Kidney tubule cell (primary cell): ENCODE measurements around the gene AMIGO1.
A peak's percentile ranks its signal among the peaks of the same experiment; 100 is the strongest.

Experiments used
- DNase-seq: peaks from one replicate; pipeline ENCODE4 v3.0.0-alpha.2; 2018; ENCODE audit warnings: low spot score

The AMIGO1 gene, protein sequence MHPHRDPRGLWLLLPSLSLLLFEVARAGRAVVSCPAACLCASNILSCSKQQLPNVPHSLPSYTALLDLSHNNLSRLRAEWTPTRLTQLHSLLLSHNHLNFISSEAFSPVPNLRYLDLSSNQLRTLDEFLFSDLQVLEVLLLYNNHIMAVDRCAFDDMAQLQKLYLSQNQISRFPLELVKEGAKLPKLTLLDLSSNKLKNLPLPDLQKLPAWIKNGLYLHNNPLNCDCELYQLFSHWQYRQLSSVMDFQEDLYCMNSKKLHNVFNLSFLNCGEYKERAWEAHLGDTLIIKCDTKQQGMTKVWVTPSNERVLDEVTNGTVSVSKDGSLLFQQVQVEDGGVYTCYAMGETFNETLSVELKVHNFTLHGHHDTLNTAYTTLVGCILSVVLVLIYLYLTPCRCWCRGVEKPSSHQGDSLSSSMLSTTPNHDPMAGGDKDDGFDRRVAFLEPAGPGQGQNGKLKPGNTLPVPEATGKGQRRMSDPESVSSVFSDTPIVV

DNA sequence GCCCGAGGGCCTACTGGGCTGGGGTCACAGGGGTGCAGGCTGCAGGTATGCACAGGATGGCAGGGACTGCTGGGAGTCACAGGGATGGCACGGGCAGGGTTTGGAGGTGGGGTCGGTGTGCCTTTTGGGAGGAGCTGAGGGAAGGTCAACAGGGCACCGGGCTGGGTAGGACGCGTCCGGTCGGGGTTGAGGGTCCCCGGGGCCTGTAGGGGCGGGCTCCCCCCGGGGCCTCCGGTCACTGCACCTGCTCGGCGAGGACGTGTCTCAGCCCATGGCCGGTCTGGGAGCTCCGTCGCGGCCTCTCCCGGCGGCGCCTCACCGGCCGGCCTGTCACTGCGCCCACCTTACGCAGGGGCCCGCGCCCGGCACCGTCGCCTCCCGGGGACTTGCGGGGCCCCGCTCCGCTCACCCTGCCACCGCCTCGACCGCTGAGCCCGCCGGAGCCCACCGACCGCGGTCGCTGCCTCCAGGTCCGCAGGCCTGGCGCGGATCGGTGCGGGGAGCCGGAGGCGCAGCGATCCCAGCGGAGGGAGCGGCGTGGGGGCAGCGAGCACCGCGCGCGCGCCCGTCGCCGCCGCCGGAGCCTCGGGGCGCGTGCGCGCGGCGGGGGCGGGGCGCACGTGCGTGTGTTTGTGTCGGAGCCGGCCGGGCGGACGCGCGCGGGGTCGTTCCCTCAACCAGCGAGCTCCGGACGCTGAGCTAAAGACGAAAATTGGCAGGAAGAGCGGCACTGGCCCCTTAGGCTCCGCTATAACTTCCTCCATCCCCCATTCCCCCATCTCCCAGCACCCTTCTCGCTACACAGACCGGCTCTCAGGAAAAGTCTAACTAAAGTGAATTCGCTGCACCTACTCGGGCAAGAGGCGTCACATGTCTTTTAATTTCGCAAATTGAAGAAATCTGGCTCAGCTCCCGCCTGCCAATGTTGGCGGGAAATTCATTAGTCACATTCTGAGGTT, at the start of gene AMIGO1:
Gene AMIGO1 (minus strand): TSS at position 552 of the 959 bp plus-strand sequence. CDS start 815 bp downstream, outside the sequence.
- DNase-seq, result peak; percentile 48

DNA sequence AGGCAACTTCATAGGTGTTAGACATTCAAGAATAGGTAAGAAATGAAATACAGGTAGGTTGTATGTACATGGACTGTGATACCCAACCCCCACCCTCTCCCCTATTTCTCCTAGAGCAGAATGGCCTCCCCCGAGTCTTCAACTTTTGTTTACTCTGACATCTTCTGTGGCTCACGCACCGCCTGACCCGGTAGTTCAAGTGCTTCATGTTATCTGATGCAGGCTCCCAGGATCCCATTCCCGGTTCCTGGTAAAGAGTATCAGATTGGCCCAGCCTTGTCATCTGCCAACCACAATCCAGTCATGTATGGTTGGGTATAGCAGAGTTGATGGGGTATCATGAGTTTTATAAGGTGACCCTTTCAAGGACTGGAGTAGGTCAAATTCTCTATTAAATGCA, 48.0 kb upstream of the AMIGO1 start:
- no peak for DNase-seq

DNA sequence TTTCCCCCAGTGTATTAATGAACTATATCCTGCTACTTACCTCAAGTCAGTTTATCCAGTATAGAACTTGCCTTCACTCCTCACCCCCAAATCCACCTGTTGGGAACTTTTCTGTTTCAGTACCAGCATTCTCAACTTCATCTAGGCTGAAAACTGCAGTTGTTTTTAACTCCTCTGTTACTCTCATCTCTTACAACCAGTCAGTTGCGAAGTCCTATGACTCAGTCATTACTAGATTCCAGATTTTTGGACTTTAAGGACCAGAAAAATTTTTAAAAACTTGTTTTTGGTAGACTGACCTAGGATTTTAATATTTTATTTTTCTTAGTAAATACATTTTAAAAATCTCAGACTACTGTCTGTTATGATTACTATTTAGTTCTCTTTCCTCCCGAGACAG, 47.0 kb upstream of the AMIGO1 start:
- DNase-seq, result no peak

DNA sequence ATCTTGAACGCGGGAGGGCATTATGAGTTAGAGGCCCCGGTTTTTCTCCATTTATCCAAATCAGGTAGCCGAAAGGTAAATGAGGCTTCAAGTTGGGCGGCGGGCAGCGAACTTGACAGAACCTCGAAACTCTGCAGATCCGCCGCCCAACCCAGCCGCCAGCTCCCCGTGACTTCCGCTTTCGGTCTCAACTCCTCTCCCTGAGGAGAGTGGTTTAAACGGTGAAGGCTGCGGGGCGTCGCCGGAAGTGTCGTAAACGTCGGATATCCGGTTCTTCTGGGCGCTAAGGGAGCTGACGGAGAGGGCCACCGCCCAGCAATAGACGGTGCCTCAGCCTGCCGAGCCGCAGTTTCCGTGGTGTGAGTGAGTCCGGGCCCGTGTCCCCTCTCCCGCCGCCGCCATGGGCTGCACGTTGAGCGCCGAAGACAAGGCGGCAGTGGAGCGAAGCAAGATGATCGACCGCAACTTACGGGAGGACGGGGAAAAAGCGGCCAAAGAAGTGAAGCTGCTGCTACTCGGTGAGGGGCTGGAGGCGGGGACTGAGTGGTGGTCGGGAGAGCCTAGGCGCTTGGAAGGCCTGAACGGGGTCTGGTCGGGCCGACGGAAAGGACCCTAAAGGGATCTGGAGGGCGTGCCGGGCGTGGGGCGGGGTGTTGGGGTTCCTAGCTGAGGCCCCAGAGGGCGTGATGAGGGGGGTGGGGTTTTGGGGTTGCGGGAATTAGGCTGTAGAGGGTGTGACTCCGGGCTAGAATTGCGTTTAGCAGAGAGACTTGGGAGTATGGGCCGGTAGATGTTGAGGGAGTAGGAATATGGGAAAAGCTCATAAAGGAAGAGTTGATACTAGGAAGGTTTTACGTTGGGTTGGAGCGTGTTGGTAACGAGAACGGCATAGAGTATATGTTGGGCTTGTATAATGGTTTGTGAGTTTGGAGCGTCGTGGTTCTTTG, 39.1 kb upstream of the AMIGO1 start, which contains the start of gene GNAI3:
Gene GNAI3 (plus strand): TSS at position 295 of the 947 bp plus-strand sequence. CDS start 106 bp downstream, at position 401.
- peak; percentile 96 for DNase-seq

DNA sequence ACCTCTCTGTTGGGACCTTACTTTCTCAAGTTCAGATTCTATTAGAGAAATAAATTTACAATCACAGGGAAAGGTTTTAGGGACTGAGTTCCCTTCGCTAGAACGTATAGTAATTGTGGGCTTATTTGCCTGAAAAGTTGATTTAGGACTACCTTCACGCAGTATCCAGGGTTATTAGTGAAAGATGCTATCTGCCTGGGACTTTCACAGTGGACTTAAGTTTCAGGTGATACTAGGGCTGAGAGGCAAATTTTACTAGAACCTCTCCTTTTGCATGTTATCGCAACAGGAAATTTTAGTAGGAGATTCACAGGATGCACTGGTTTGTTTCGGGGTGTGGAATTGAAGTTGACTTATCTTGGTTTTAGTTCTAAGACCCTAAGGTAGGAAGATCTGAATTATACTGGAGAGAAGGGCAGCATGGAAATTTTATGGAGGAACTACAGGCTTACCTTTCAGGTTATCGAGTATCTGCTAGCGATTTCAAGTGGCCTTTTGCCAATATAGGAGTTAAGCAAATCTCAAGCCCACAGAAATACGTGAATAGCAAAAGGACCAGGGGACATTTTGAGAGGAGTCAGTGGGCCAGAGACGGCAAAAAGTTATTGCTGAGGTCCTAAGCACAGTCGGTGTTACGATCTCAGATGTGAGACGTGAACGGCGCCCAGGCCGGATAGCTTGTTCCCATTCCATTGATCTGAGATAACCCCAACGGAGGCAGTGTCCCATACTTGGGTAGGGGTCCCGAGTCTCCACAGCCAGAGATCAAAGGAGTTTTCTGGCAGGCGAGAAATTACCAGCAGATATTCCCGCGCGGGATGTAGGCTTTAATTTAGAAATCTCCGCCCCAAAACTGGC, 38.2 kb upstream of the AMIGO1 start:
- peak; percentile 30 for DNase-seq

DNA sequence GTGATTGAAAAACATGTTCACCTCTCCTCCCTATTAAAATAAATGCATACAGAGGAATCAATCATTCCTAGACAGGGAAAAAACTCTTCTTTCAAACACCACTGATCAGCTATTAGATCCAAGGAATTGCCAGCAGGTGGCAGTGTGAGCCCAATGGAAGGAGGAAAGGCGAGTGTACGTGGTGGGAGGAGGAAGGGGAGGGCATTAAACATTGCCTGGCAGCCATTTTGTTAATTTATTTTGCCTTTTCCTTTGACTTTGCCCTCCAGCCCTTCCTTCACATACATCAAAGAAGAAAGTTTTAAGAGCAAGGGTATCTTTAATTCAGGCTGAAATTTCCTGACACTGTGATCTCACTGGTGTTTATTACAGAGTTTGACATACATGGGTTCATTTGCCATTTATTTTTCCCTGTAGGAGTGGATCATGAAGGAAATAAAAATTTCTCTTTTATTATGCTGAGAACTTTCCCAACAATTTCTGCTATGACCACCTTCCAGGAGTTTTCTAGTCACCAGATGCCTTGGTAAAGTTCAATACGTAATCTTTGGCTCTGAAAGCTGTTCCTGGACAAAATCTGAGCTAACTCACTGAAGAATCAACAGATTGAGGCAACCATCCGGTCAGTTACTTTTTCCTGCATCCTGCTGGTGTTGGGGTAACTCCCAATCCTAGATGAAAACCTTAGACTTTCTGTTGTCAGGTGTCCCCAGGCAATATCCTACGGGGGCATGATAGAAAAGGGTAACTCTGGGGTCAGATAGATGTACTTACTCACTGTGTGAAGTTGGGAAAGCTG, 37.0 kb upstream of the AMIGO1 start:
- peak; percentile 89 for DNase-seq

DNA sequence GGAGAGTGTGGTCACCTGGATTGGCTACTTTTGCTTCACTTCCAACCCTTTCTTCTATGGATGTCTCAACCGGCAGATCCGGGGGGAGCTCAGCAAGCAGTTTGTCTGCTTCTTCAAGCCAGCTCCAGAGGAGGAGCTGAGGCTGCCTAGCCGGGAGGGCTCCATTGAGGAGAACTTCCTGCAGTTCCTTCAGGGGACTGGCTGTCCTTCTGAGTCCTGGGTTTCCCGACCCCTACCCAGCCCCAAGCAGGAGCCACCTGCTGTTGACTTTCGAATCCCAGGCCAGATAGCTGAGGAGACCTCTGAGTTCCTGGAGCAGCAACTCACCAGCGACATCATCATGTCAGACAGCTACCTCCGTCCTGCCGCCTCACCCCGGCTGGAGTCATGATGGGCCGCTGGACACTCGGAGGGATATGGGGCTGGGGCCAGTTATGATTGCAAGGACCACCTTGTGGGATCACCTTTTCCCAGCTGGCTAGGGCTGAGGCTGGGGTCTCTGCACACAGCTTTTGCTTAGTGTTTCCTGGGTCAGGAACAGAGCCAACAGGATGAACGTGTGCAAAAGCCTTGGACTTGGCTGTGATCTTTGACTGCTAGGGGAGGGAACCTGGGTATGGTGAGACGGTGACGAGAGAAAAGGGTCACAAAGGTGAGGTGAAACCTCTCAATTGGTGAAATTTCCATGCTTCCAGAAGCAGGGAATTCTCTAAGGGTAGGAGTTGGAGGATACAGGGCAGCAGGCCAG, 34.6 kb upstream of the AMIGO1 start:
- DNase-seq, result no peak

DNA sequence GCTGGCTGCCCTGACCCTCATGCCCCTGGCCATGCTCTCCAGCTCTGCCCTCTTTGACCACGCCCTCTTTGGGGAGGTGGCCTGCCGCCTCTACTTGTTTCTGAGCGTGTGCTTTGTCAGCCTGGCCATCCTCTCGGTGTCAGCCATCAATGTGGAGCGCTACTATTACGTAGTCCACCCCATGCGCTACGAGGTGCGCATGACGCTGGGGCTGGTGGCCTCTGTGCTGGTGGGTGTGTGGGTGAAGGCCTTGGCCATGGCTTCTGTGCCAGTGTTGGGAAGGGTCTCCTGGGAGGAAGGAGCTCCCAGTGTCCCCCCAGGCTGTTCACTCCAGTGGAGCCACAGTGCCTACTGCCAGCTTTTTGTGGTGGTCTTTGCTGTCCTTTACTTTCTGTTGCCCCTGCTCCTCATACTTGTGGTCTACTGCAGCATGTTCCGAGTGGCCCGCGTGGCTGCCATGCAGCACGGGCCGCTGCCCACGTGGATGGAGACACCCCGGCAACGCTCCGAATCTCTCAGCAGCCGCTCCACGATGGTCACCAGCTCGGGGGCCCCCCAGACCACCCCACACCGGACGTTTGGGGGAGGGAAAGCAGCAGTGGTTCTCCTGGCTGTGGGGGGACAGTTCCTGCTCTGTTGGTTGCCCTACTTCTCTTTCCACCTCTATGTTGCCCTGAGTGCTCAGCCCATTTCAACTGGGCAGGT, 33.9 kb upstream of the AMIGO1 start:
- no peak for DNase-seq

DNA sequence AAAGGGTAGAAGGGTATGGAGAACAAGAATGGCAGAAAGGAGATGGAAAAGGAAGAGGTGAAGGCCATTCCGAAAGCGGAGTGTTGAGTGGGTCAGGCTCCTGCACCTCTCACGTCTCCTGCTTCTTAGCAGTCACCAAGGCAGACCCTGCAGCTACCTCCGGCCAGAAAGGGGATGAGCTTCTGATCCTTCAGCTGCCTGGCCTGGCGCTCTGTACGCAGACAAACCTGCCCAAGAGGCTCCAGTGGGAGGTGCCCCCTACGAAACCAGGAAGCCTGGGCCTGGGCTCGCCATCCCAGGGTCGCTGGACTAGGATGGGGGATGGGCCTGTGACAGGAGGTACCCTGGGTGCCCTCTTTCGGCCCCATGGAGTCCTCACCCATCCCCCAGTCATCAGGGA, 33.1 kb upstream of the AMIGO1 start:
- DNase-seq, result no peak

DNA sequence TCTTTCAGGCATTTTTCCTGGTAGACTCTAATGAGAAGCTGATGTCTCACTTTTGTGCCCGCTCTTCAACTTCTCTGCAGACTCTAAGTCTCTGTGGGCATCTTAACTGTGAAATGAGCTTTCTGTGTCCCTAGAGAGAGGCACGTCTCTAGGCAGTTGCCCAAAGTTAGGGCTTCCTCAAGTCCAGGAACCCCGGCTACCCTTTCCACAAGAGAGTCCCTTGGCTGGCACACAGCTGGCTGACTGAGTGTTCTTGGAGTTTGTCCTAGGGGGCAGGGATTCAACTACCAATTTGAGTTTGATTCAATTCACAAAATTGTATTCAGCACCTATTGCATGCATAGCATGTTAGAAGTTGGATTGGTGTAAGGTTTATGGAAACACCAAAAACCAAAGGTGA, 31.6 kb upstream of the AMIGO1 start:
- no peak for DNase-seq

DNA sequence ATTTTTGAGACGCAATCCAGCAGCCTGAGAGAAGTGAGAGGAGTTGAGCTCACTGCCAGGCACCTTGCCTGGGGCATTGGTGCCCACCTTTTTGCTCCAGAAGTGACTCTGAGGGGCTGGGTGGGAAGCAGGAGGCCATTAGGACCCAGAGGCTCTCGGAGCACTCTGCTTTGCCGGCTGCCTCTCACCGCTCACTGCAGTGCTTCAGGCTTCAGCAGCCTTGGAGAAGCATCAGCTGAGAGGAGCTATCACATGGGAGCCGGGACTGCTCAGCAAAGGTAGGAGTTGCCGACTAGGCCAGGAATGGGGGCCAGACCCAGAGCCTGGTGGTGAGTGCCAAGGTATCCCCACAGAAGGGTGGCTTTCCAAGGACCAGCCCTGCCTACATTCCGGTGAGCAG, 30.1 kb upstream of the AMIGO1 start, which contains the start of gene GPR61:
Gene GPR61 (plus strand): TSS at position 197 of the 400 bp plus-strand sequence. CDS start 3,151 bp downstream, outside the sequence.
- no peak for DNase-seq

DNA sequence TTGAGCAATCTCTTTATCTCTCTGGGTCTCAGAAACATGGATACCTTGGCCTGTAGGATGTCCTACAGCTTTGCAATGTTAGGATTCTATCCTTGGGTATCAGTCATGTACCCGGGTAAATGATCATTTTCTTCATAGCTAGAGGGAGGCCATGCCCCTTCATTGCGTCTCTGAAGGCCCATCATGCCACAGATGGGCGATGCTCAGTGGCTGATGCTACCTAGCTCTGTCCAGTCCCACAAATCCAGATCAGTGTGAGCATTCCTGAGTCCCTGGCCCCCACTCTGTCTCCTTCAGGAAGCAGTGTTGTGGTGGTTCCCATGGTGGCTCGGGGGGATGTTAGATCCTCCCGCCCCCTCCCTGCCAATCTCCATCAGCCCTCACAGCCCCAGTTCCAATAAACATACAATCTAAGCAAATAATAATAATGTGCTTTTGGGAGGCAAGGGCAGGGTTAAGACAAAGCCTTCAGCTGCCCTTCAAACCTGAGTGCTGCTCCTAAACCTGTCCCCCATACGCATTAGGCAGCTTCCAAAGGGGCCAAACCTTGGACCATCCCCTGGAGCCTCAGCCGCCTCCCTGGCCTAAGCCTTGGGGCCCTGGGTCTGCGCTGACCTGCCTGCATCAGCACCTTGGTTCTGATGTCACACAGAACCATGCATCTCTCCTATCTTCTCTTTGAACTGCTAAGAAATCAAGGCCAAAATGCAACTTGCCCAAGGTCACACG, 29.5 kb upstream of the AMIGO1 start:
- no peak for DNase-seq

DNA sequence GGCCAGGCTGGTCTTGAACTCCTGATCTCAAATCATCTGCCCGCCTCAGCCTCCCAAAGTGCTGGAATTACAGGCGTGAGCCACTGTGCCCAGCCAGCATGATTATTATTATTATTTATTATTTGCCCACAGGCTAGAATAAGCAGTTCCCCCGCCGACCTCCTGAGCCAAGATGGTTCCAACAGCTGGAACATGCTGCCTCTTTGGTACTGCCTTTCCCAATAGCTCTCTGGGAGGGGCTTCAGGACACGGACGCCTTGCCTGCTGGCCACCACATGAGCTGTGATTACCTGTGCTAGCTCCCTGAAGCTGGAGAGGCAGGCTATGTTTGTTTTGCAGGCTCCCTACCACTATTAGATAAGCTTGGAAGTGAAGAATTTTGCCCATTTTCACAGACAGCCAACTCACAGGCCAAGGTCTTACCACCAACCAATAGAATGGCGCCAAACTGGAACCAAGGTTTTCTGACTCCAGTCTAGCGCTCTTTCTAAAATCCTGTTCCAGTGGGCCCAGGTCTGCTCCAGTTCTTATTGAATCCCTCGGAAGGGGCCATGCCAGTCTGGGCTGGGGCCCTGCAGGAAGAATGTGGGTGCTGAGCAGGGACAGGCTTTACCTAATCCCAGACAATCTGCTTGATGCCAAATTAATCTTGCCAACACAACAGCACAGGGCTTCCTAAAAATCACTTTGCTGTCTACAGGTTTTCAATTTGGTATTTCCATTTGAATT, 28.1 kb upstream of the AMIGO1 start:
- no peak for DNase-seq

DNA sequence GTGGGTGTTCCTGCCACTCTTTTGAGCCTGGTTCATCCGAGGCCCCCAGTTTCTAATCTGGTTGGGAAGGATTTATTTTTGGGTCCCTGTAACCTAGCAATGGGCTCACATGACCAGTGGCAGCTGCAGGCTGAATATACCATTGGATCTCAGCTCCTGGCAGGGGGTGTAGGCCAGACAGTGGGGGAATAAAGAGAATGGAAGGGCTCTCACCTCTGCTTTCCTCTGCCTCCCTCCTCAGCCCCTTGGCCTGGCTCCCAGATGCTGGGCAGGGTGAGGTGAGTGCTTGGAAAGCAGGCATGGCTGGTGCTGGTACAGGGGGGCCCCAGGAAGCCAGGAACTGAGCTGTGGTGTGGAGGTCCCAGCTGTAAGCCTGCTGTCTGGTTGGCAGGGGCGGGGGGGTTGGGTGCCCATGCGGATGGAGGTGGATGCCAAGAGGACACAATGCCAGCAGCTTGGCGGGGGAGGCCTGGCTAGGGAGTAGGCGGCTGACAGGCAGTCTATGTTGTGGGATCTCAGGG, 26.5 kb upstream of the AMIGO1 start:
- DNase-seq, result no peak

DNA sequence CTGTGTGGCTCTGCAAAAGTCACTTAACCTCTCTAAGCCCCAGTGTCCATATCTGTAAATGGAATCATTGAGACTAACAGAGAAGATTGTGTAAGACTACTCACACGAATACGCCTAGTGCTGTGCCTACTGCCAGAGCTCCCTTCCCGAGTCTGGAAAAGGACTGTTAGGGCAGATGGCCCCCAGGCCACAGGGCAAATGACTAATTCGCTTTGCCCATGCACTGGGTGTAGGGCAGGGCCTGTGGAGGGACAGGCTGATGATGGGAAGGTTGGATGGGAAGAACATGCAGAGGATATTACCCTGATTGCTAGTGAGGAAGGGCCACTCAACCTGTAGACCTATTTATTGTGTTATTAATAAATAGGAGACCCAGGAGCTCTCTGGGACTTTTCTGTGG, 26.0 kb upstream of the AMIGO1 start:
- DNase-seq, result no peak

DNA sequence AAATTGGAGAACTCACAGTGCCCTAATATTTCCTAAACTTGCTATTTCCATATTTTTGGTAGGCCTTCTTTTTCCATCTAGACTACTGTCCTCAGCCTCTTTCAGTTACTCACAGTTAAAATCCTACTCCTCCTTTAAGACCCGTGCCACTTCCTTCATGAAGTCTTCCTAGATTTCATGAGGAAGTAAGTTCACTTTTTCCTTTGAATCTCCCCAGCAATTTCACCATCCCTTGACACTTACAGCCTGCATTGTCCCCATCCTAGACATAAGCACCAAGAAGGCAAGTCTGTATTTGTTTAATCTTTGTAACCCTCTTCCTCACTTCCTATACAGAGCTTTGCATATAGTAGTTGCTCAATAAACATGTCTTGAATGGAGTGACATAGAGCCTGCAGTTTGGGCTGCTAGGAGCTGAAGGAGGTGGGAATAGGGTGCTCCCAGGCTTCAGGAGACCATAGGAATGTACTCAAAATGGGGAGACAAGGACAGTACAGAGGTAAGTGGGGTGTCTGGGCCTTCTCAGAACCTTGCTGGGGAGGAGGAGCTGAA, 24.9 kb upstream of the AMIGO1 start:
- DNase-seq, result no peak
